Heart left ventricle (tissue), 16 donors: Measurements from ENCODE around the gene SIGLEC5. TPM values are rescaled to one million over a fixed set of nuclear protein-coding genes. Genes with fewer than 3 reads are reported as not detected.

Experiments used
- ATAC-seq, 4 donors: fragments of 200-7000 bp; cut with Tn5 transposase; one replicate each; pipeline ENCODE4 v1.9.1; 2020 to 2022; ENCODE audit warnings: moderate library complexity in 4 of 4, mild to moderate bottlenecking in 3 of 4, moderate number of reproducible peaks in 1 of 4
- DNase-seq, 5 donors: peaks; one replicate each; pipeline ENCODE4 v3.0.0-alpha.2; 2020
- H3K27ac ChIP-seq, 12 donors: fragments of 200-600 bp; sonication (generic) in 4 of 12; one replicate each; pipeline versions ENCODE4 v1.5.0 to v1.8.0; 2016 to 2022; ENCODE audit warnings: mild to moderate bottlenecking in 2 of 12
- H3K27me3 ChIP-seq, 9 donors: fragments of 200-600 bp; sonication (generic) in 2 of 9; one replicate each; pipeline versions ENCODE4 v1.5.1 to v1.8.0; 2016 to 2022; ENCODE audit warnings: mild to moderate bottlenecking in 3 of 9
- H3K36me3 ChIP-seq, 9 donors: fragments of 200-600 bp; sonication (generic) in 2 of 9; one replicate each; pipeline versions ENCODE4 v1.5.0 to v1.8.0; 2018 to 2022; ENCODE audit warnings: mild to moderate bottlenecking in 2 of 9
- H3K4me1 ChIP-seq, 12 donors: fragments of 200-600 bp; sonication (generic) in 4 of 12; one replicate each; pipeline versions ENCODE4 v1.5.0 to v1.8.0; 2016 to 2022; ENCODE audit warnings: mild to moderate bottlenecking in 3 of 12
- H3K4me3 ChIP-seq, 12 donors: fragments of 200-600 bp; sonication (generic) in 4 of 12; one replicate each; pipeline versions ENCODE4 v1.5.0 to v1.8.0; 2017 to 2022; ENCODE audit warnings: mild to moderate bottlenecking in 9 of 12, moderate library complexity in 4 of 12
- H3K9me3 ChIP-seq, 12 donors: fragments of 200-600 bp; sonication (generic) in 4 of 12; one replicate each; pipeline versions ENCODE4 v1.5.0 to v1.8.0; 2016 to 2022; ENCODE audit warnings: mild to moderate bottlenecking in 1 of 12
- CTCF ChIP-seq, 12 donors: fragments of 200-600 bp; sonication (generic) in 4 of 12; IDR thresholded peaks; one replicate each; pipeline versions ENCODE4 v1.5.0 to v1.8.0; 2018 to 2022; ENCODE audit warnings: antibody characterized with exemption in 12 of 12, mild to moderate bottlenecking in 5 of 12
- POLR2A ChIP-seq, 2 donors: fragments of 450-650 bp; IDR thresholded peaks; one replicate each; pipeline ENCODE4 v1.6.1; 2017; ENCODE audit warnings: antibody characterized with exemption in 2 of 2, mild to moderate bottlenecking in 2 of 2, moderate library complexity in 2 of 2
- WGBS, 4 donors: extraction: QIAGEN DNeasy Blood & Tissue Kit in 2 of 4; methylation state at CpG; one replicate each; pipeline versions ENCODE4 v1.1.5 to v1.1.7; 2013 to 2018; 5-methylcytosine and 5-hydroxymethylcytosine counted together
- intact Hi-C, 10 donors: fragments of 100-400 bp; cut with DNase I; formaldehyde crosslinking; loops; one replicate each; pipeline versions ENCODE4 v1.11.1 to v1.14.2; 2022
- polyA plus RNA-seq, 2 donors: library from polyadenylated mRNA; stranded (reverse); fragments of 200-250 nt; gene quantifications; one replicate each; pipeline ENCODE4 v1.2.3, GENCODE V29; 2013
- total RNA-seq, 9 donors: library from RNA; depleted of rRNA in 2 of 9; stranded (reverse); fragments of >200 nt in 2 of 9; fragmentation: NEBNext Ultra II Directional in 3 of 9; extraction: Animal tissue kit (Norgen Biotek cat#: 25700) in 3 of 9; gene quantifications; one replicate each; pipeline versions ENCODE4 v1.1.0 to v1.2.4, GENCODE V29; 2016 to 2023
- donor health status: ischemic (EF 13 %, LVEDD 7.1; RV severe dilation, severe dysfunction).
- donor health status: healthy with polysubstance abuse.
- donor health status: DM: no; HTN: yes; CAD: no.
- donor health status: DM: no; HTN: no; CAD: no.
- donor health status: ischemic (EF 25% LVEDD 6.9; RV normal size, moderate dysfunction).
- donor health status: ischemic (EF 25% LVEDD 5.7; RV mildly dilated, moderate dysfunction).
- donor health status: healthy.
- donor health status: DM: yes; HTN: yes; CAD: no.
- donor health status: ischemic (EF 35%, LVEDD 5.7; RV mildly dilated, moderate dysfunction).
- donor health status: nonischemic (EF 11% LVEDD 7.7; RV severe dilation, severe dysfunction).
- donor health status: DM: yes; HTN: yes; CAD: no.
- donor health status: PGD.
- donor health status: ischemic (EF 29% LVEDD 5.4; RV normal size, mild dysfunction).
- donor health status: nonischemic (EF 23%, LVEDD 6.1; RV moderate dilation, normal function).

Gene SIGLEC5
- total and polyA plus RNA-seq, 11 donors, result 0.15 to 1.3 (median 0.22) TPM; not detected in 5

GRCh38 chr19:51571599-51571998 lies 58.6 kb downstream of the SIGLEC5 start:
- Histone ChIP-seq H3K4me1 (peaks cover 0 to 21% (median 15%) of the 10 kb centered on the region in 12 donors), H3K27me3 (peaks cover 0 to 13% (median 0%) of the 10 kb centered on the region in 9 donors), H3K36me3 (peaks cover 0 to 38% (median 25%) of the 10 kb centered on the region in 9 donors), H3K27ac (peak overlapping the region in 10 of 12 donors; percentile 9 to 78 (median 57)), H3K4me3 (peak overlapping the region; percentile 42 to 85 (median 70)), H3K9me3 (no peaks in the 10 kb centered on the region)
- DNase-seq (no peak), ATAC-seq (peak in 1 of 4 donors; percentile 3)
- TF ChIP-seq CTCF (IDR thresholded peaks at IDR 0.05) (no peak), POLR2A (IDR thresholded peaks at IDR 0.05) (no peak)
- intact Hi-C loops, result loop anchor here in 4 of 10 donors (1.0 to 2.0 kb wide), 2 partner anchors 23 kb away; no protein-coding TSS in a partner anchor
- WGBS, 4 donors, result 2 to 9% (median 5%) methylated on average over 8 of the region's 8 CpGs

GRCh38 chr19:51570962-51571575 lies 59.1 kb downstream of the SIGLEC5 start, which contains the start of gene ZNF175:
ZNF175 (plus strand) TSS chr19:51571283; CDS start chr19:51573330, 2,047 bp downstream.
- peaks cover 0 to 34% (median 25%) of the 10 kb centered on the region in 9 donors for H3K36me3 ChIP-seq
- peak within 1 kb of the TSS; percentile 42 to 85 (median 70) for H3K4me3 ChIP-seq
- intact Hi-C loops, result loop anchor here in 4 of 10 donors (1.0 to 2.0 kb wide), 2 partner anchors 23 to 24 kb away; no protein-coding TSS in a partner anchor
- peak within 1 kb of the TSS in 11 of 12 donors; percentile 9 to 78 (median 53) for H3K27ac ChIP-seq
- TF ChIP-seq CTCF (IDR thresholded peaks at IDR 0.05) (no peak), POLR2A (IDR thresholded peaks at IDR 0.05) (peak in 1 of 2 donors; percentile 53)
- H3K27me3 ChIP-seq, result peaks cover 0 to 18% (median 0%) of the 10 kb centered on the region in 9 donors
- H3K9me3 ChIP-seq, result no peaks in the 10 kb centered on the region
- DNase-seq, result peak; percentile 92 to 97 (median 95)
- ATAC-seq, result peak; percentile 99 to 100 (median 100)
- 0 to 1% (median 0%) methylated on average over 30 of the region's 30 CpGs for WGBS, 4 donors
- H3K4me1 ChIP-seq, result peaks cover 0 to 21% (median 15%) of the 10 kb centered on the region in 12 donors

GRCh38 chr19:51568456-51568855 lies 61.7 kb downstream of the SIGLEC5 start:
- Histone ChIP-seq H3K4me3 (no peak overlapping the region), H3K36me3 (peaks cover 0 to 8% (median 5%) of the 10 kb centered on the region in 9 donors), H3K9me3 (no peaks in the 10 kb centered on the region), H3K27ac (no peak overlapping the region), H3K4me1 (peaks cover 0 to 27% (median 15%) of the 10 kb centered on the region in 12 donors), H3K27me3 (peaks cover 0 to 42% (median 7%) of the 10 kb centered on the region in 9 donors)
- ATAC-seq (no peak), DNase-seq (no peak)
- no peak for TF ChIP-seq CTCF (IDR thresholded peaks at IDR 0.05)
- TF ChIP-seq POLR2A (IDR thresholded peaks at IDR 0.05), result no peak
- WGBS, 4 donors, result 77 to 86% (median 82%) methylated on average over 1 of the region's 1 CpG
- intact Hi-C loops, result loop anchor here in 1 of 10 donors (5.0 kb wide), 1 partner anchor 34 kb away; no protein-coding TSS in a partner anchor

GRCh38 chr19:51567583-51567982 lies 62.6 kb downstream of the SIGLEC5 start:
- intact Hi-C loops, result loop anchor here in 1 of 10 donors (5.0 kb wide), 1 partner anchor 35 kb away; no protein-coding TSS in a partner anchor
- H3K27ac ChIP-seq, result no peak overlapping the region
- 71 to 81% (median 77%) methylated on average over 4 of the region's 4 CpGs for WGBS, 4 donors
- DNase-seq (no peak), ATAC-seq (no peak)
- peaks cover 0 to 18% (median 10%) of the 10 kb centered on the region in 12 donors for H3K4me1 ChIP-seq
- H3K27me3 ChIP-seq, result peaks cover 0 to 43% (median 7%) of the 10 kb centered on the region in 9 donors
- peaks cover 0 to under 1% (median 0%) of the 10 kb centered on the region in 9 donors for H3K36me3 ChIP-seq
- TF ChIP-seq POLR2A (IDR thresholded peaks at IDR 0.05), result no peak
- no peak for TF ChIP-seq CTCF (IDR thresholded peaks at IDR 0.05)
- H3K4me3 ChIP-seq, result no peak overlapping the region
- H3K9me3 ChIP-seq, result no peaks in the 10 kb centered on the region
